HepG2 (cell line): ENCODE measurements around the gene RTEL1. TPM values are rescaled to one million over a fixed set of nuclear protein-coding genes. Genes with fewer than 3 reads are reported as not detected.
A peak's percentile ranks its signal among the peaks of the same experiment; 100 is the strongest.

ENCODE experiments used
- AGO2 ChIP-seq: fragments of 200-400 bp; formaldehyde crosslinking; optimal IDR thresholded peaks from 2 replicates; pipeline ENCODE3; 2017; ENCODE audit warnings: mild to moderate bottlenecking, low read depth, low read length, moderate library complexity
- ARID2 ChIP-seq: sonication (generic); formaldehyde crosslinking; IDR thresholded peaks from 2 replicates; pipeline ENCODE4 v1.8.1; 2022; ENCODE audit warnings: mild to moderate bottlenecking, missing genetic modification reagents, borderline replicate concordance
- CAMTA2 ChIP-seq: sonication (generic); formaldehyde crosslinking; IDR thresholded peaks from 2 replicates; pipeline ENCODE4 v1.4.0; 2020; ENCODE audit warnings: mild to moderate bottlenecking, missing genetic modification reagents, borderline replicate concordance
- GABPA ChIP-seq, 2 experiments: IDR thresholded peaks; 2 replicates each; pipeline ENCODE4 v1.6.1; 2011 to 2016; ENCODE audit warnings: low read depth in 2 of 2, low read length in 1 of 2, missing biosample characterization in 1 of 2, missing genetic modification characterization in 1 of 2
- MBNL3 ChIP-seq: fragments of 250-450 bp; sonication (Bioruptor Pico); conservative IDR thresholded peaks from 2 replicates; pipeline ENCODE4 v1.8.0; 2022; ENCODE audit warnings: mild to moderate bottlenecking, inconsistent platforms
- MED13 ChIP-seq: sonication (generic); formaldehyde crosslinking; IDR thresholded peaks from 2 replicates; pipeline ENCODE4 v1.5.0; 2020; ENCODE audit warnings: missing genetic modification reagents
- MED8 ChIP-seq: sonication (generic); formaldehyde crosslinking; IDR thresholded peaks from 2 replicates; pipeline ENCODE4 v1.8.1; 2023; ENCODE audit warnings: mild to moderate bottlenecking, missing genetic modification reagents; ENCODE audit not compliant: insufficient replicate concordance
- MIXL1 ChIP-seq: IDR thresholded peaks from 2 replicates; pipeline ENCODE4 v1.6.1; 2016
- NFE2 ChIP-seq: sonication (generic); formaldehyde crosslinking; IDR thresholded peaks from 2 replicates; pipeline ENCODE4 v1.4.0; 2020; ENCODE audit warnings: missing genetic modification reagents
- NRL ChIP-seq: sonication (generic); formaldehyde crosslinking; IDR thresholded peaks from 2 replicates; pipeline ENCODE4 v1.5.0; 2020; ENCODE audit warnings: missing genetic modification reagents, mild to moderate bottlenecking, moderate library complexity, borderline replicate concordance
- SOX13 ChIP-seq, 3 experiments: fragments of 450-650 bp in 1 of 3; sonication (generic) in 1 of 3; formaldehyde crosslinking in 1 of 3; IDR thresholded peaks in 2 of 3; conservative IDR thresholded peaks in 1 of 3; 2 replicates each; pipeline versions ENCODE4 v1.5.0 to v1.6.1; 2016 to 2020; ENCODE audit warnings: antibody characterized with exemption in 1 of 3, mild to moderate bottlenecking in 1 of 3, missing compliant biosample characterization in 1 of 3, missing genetic modification reagents in 1 of 3, moderate library complexity in 1 of 3
- SP1 ChIP-seq, 2 experiments: fragments of 450-650 bp in 1 of 2; sonication (generic) in 1 of 2; formaldehyde crosslinking in 1 of 2; IDR thresholded peaks; 2 replicates each; pipeline versions ENCODE4 v1.4.0 to v1.6.1; 2016 to 2020; ENCODE audit warnings: missing genetic modification reagents in 1 of 2
- ZBTB20 ChIP-seq: sonication (generic); formaldehyde crosslinking; IDR thresholded peaks from 2 replicates; pipeline ENCODE4 v1.8.1; 2023; ENCODE audit warnings: missing genetic modification reagents, low read depth, mild to moderate bottlenecking, borderline replicate concordance
- ZBTB7A ChIP-seq: sonication (generic); formaldehyde crosslinking; IDR thresholded peaks from 2 replicates; pipeline ENCODE4 v1.8.0; 2022; ENCODE audit warnings: mild to moderate bottlenecking, missing genetic modification reagents
- ZNF10 ChIP-seq: sonication (generic); formaldehyde crosslinking; IDR thresholded peaks from 2 replicates; pipeline ENCODE4 v1.4.0; 2020; ENCODE audit warnings: mild to moderate bottlenecking, low read depth, missing genetic modification reagents, borderline replicate concordance
- ZNF230 ChIP-seq: sonication (generic); formaldehyde crosslinking; IDR thresholded peaks from 2 replicates; pipeline ENCODE4 v1.4.0; 2020; ENCODE audit warnings: mild to moderate bottlenecking, missing genetic modification reagents
- ZNF264 ChIP-seq: sonication (generic); formaldehyde crosslinking; IDR thresholded peaks from 2 replicates; pipeline ENCODE4 v1.4.0; 2020; ENCODE audit warnings: missing genetic modification reagents
- ZNF280B ChIP-seq: sonication (generic); formaldehyde crosslinking; IDR thresholded peaks from 2 replicates; pipeline ENCODE4 v1.5.0; 2020; ENCODE audit warnings: missing genetic modification reagents, mild to moderate bottlenecking, borderline replicate concordance
- ZNF512B ChIP-seq: sonication (generic); formaldehyde crosslinking; IDR thresholded peaks from 2 replicates; pipeline ENCODE4 v1.5.1; 2020; ENCODE audit warnings: missing genetic modification reagents, mild to moderate bottlenecking, borderline replicate concordance
- ZNF644 ChIP-seq: IDR thresholded peaks from 2 replicates; pipeline ENCODE4 v1.6.1; 2016; ENCODE audit warnings: low read depth
- ZNF747 ChIP-seq: sonication (generic); formaldehyde crosslinking; IDR thresholded peaks from 2 replicates; pipeline ENCODE4 v1.8.1; 2023; ENCODE audit warnings: missing genetic modification reagents, mild to moderate bottlenecking, borderline replicate concordance
- ZNF788 ChIP-seq: sonication (generic); formaldehyde crosslinking; IDR thresholded peaks from 2 replicates; pipeline ENCODE4 v1.5.0; 2020; ENCODE audit warnings: mild to moderate bottlenecking, missing genetic modification reagents, borderline replicate concordance
- ZXDC ChIP-seq: sonication (generic); formaldehyde crosslinking; IDR thresholded peaks from 2 replicates; pipeline ENCODE4 v1.5.0; 2020; ENCODE audit warnings: mild to moderate bottlenecking, missing genetic modification reagents
- polyA plus RNA-seq, 8 experiments: library from polyadenylated mRNA; depleted of rRNA in 3 of 8; stranded (reverse) in 7 of 8; unstranded in 1 of 8; fragments of >200 nt; fragmentation: Illumina TruSeq in 4 of 8; extraction: Trizol in 4 of 8; gene quantifications; 2 replicates each; pipeline versions ENCODE4 v1.2.1 to v1.2.3, GENCODE V29; 2011 to 2016; ENCODE audit warnings: low read depth in 4 of 8, missing spikeins in 1 of 8, mixed read lengths in 1 of 8; ENCODE audit not compliant: insufficient read depth in 1 of 8
- total RNA-seq, 5 experiments: library from RNA; depleted of rRNA; stranded (reverse); fragments of >200 nt; fragmentation: Illumina TruSeq; extraction: Trizol; gene quantifications; 2 replicates each; pipeline ENCODE4 v1.2.3, GENCODE V29; 2016; ENCODE audit warnings: low read depth in 1 of 5

RTEL1 gene
- total and polyA plus RNA-seq, 2 of the 13 experiments (the other 11 are each of a cell fraction or from before 2014, with no cell fraction given) = 21.8 to 36.4 TPM

- no peak for TF ChIP-seq ZBTB20
- TF ChIP-seq ZNF230 (CRISPR knock-in tag) = no peak
- no peak for TF ChIP-seq SP1 (IDR thresholded peaks at IDR 0.05)
- no peak for TF ChIP-seq SP1 (CRISPR knock-in tag; IDR thresholded peaks at IDR 0.05)
- peak; percentile 66; the same call in 1 of the 2 replicates for TF ChIP-seq NRL (CRISPR knock-in tag)
- TF ChIP-seq MBNL3 (CRISPR knock-in tag) = no peak
- no peak for TF ChIP-seq NFE2 (CRISPR knock-in tag)
- TF ChIP-seq ZNF644 (CRISPR knock-in tag) = no peak
- TF ChIP-seq ZXDC = no peak
- TF ChIP-seq ZBTB7A (CRISPR knock-in tag) = 0 out of 2 replicates have a peak, but pooled peaks have one; percentile 40
- peak; percentile 99 for TF ChIP-seq AGO2
- no peak for TF ChIP-seq ZNF10 (CRISPR knock-in tag)
- no peak for TF ChIP-seq ZNF280B (CRISPR knock-in tag)
- TF ChIP-seq ZNF512B (CRISPR knock-in tag) = 0 out of 2 replicates have a peak, but pooled peaks have one; percentile 20
- TF ChIP-seq ZNF747 (CRISPR knock-in tag) = no peak
- no peak for TF ChIP-seq ZNF264 (CRISPR knock-in tag)
- no peak for TF ChIP-seq SOX13 (IDR thresholded peaks at IDR 0.05)
- no peak for TF ChIP-seq SOX13 (CRISPR knock-in tag; conservative IDR thresholded peaks at IDR 0.05 in 1 of 2, IDR thresholded peaks at IDR 0.05 in 1 of 2)
- TF ChIP-seq MED13 (CRISPR knock-in tag) = no peak
- TF ChIP-seq GABPA (IDR thresholded peaks at IDR 0.05; ENCODE audit: low read depth, low read length) = no peak
- no peak for TF ChIP-seq GABPA (CRISPR knock-in tag; IDR thresholded peaks at IDR 0.05; ENCODE audit: low read depth)
- no peak for TF ChIP-seq MED8 (CRISPR knock-in tag)
- 0 out of 2 replicates have a peak, but pooled peaks have one; percentile 44 for TF ChIP-seq ARID2 (CRISPR knock-in tag)
- no peak for TF ChIP-seq MIXL1
- no peak for TF ChIP-seq CAMTA2 (CRISPR knock-in tag)
- no peak for TF ChIP-seq ZNF788 (CRISPR knock-in tag)
Measured at GRCh38 chr20:63703471-63703975, 45.4 kb downstream of the RTEL1 start (continued).
